Superior temporal gyrus (tissue), 1 donor: ENCODE data around the gene MBP.

Experiments
- DNase-seq: peaks from one replicate; pipeline ENCODE4 v3.0.0-alpha.2; 2016; ENCODE audit errors: extremely low spot score

Gene MBP

GRCh38 chr18:76988827-76989646 lies 143.5 kb downstream of the MBP start:
- DNase-seq: no peak

DNA sequence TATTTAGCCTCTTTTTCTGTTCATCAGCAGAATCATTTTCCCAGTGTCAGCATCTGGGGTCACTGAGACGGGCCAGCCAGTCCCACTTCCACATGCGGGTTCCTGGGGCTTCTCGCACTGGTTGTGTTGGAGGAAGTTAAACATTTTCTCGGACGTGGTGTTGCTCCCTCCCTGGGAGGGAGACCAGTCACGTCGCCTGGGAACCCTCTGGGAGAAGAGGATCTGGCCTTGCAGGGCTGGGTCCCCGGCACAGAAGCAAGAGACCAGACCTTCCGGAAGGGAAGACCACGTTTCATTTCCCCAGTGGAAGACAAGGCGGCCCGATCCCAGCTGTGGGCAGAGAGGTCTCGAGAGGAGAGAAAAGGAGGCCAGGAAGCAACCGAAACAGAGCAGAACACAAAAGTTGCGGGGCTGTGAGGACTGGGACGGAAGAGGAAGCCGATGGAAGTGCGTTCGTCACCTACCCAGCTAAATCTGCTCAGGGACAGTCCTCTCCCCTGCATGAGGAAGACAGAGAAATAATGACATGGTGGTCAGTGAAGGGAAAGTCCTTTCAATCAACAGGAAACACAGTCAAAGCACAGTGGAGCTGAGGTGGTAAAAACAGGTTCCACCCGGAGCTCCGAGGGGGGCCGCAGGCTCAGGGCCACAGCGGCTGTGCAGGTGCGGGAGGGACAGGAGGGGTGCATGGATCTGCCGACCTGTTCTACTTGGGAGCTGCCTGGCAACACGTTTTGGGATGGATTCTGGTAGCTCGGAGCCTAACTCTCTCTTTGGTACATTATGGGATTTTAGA lies 144.4 kb downstream of the MBP start:
- no peak for DNase-seq

GRCh38 chr18:76986406-76986805 lies 146.2 kb downstream of the MBP start:
- DNase-seq: no peak

DNA sequence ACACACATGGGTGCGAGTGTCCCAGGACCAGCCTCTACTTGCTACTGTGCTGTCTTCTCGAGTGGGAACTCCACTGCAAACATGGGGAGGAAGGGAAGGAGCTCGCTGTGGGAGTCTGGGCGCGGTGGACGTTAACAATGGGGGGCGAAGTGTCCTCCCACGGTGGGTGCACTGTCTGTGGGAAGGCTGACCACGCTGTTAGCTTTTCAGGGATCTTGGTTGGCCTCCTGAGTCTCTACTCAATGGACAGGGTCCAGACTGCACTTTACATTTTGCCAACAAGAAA lies 146.7 kb downstream of the MBP start:
- no peak for DNase-seq

GRCh38 chr18:76985156-76985950 lies 147.2 kb downstream of the MBP start:
- no peak for DNase-seq

DNA sequence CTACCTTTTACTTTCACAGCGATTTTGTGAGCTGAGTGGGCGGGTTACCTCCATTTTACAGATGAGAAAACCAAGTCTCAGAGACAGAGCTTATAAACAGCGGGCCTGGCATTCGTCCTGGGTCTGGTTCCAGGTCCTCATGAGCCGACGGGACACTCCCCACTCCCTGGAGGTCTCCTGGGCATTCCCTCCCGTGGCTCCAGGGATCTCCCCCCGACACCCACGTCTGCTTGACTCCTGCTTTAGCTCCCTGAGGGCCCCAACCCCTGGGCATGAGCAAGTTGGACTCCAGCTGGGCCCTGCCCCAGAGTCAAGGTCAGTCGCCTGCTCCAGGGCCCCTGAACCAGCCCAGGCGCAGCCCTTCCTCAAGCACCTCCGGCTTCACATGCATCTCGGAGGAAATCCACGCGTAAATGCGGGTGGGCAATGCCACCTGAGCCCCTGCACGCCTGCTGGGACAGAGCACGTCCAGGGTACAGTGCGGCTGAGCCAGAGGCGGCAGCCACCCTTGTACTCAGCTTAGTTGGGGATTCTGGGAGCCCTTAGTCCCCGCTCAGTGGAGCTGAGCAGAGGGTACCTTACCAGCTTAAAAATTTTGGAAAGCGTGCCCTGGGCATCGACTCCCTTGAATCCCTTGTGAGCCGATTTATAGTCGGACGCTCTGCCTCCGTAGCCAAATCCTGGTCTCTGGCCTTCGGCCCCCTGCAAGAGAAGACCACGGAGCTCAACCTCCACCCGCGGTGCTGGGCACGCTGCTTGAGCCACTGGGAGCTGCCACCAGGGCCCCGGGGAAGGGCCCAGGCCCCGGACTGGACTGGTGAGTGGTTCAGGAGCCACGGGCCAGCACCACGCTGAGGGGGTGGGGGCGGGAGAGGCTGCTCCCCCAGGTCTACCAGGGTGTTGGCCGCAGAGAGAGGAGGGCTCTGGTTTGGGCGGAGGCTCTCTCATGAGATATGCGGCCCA lies 148.1 kb downstream of the MBP start:
- no peak for DNase-seq

- DNase-seq: no peak
Observed at GRCh38 chr18:76983613-76984051, 149.0 kb downstream of the MBP start.

DNA sequence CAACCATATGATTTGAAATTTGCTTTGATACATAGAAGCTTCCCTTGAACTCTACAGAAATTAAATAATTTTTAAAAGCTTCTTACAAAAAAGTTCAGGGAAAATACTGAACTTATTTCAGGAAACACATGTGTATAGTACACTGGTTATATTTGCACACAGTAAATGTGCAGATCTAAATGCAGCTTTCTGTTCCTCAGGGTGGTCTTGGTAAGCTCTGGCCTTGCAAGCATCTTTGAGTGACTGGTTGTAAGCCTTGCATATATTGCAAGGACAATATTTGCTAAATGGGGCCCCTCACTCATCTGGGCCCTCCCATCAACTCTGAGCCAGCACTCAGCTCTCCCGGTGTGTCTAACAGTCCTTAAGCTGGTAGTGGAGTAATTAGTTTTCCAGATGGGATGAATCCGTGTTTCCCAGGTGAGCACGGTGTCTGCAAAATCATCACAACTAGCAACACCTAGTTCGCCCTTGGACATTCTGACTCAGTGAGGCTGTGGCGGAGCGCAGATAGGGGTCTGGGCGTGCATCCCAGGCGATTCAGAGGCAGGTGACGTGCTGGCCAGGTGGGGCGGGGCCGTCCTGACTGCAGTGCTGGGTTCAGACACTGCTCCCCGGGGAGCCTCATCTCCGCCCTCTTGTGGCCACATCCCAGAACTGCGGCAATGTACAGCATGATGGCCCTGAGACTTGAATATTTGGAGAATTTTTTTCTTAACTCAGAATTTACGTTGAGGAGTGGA lies 149.6 kb downstream of the MBP start:
- DNase-seq: peak; percentile 88

- DNase-seq: peak; percentile 14
Observed at GRCh38 chr18:76982038-76982437, 150.5 kb downstream of the MBP start.

- no peak for DNase-seq
Observed at GRCh38 chr18:76981396-76981968, 151.1 kb downstream of the MBP start.

DNA sequence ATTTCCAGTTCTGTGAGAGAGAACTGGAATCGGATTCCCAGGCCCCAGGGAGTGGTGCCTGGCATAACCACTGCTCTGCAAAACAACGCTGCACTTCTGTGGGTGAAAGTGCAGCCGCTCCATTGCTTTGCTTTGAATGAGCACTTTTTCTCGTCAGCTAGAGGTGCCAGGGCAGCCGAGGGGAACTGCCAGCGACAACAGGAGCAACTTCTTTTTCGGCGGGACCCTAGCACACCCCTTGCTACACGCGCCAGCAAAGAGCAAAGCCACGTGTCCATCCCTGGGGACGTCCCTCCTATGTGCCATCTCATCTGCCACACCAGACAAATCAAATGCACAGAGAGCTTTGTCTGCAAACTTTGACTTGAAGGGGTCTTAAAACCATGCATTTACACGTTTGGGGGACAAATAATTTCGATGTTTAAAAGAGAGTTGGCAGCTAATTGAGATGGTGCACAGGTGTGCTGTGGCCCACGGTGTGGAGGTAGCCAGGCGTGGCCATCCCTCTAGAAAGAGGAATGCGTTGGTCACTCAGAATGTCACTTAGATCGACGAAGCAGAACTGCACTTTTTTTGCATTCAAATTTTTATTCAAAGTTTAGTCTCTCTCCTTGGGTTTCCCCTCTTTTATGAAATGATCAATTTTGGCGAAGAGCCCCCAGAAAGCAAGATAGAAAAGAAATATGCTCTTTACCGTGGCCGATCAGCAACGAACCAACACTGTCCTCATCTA lies 151.8 kb downstream of the MBP start:
- peak; percentile 22 for DNase-seq

GRCh38 chr18:76979906-76980305 lies 152.7 kb downstream of the MBP start:
- no peak for DNase-seq

GRCh38 chr18:76979111-76979751 lies 153.4 kb downstream of the MBP start:
- DNase-seq: peak; percentile 28

- DNase-seq: peak; percentile 24
Observed at GRCh38 chr18:76978616-76979015, 154.0 kb downstream of the MBP start.

DNA sequence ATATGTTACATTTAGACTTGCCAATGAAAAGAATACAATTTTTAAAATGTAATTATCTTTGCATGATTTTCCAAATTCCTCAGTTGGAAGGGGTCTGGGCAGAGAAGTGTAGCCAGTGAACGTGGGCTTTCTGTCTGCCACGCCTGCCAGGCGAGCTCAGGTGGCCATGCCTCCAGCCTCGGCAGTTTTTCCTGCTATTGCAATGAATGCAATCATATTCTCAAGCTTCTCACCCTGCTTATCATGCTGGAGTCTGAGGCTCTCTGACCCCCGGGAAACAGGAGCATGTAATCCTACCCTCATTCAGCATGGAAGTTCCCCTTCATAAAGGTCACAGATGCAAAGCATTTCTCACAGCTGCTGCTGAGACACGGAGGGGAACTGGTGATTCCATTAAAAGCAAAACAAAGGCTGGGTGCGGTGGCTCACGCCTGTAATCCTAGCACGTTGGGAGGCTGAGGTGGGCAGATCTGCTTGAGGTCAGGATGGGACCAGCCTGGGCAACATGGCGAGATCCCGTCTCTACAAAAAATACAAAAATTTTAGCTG lies 154.8 kb downstream of the MBP start:
- no peak for DNase-seq

DNA sequence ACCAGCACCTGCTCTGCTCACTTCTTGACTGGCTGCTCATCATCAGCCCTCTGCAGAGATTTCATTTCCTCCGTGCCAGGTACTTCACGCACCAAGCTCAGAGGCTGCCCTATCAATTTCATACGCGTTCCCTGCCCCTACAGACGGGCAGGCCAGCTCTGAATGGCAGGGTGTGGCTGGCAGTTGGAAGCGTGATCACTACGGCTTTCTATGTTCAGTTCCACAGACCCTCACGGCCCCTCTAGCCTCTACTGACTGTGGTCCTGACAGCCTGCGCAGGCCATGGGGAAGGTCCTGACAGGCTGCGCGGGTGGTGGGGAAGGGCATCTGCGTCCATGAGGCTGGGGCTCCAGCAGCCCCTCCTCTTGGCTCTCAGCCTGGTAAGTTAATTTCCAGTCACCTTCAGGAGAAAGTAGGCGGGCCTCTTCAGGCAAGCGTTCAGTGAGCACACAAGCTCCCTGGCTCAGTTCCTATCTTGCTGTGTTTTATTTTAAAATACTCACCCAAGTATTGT lies 155.4 kb downstream of the MBP start:
- DNase-seq: peak; percentile 63

DNA sequence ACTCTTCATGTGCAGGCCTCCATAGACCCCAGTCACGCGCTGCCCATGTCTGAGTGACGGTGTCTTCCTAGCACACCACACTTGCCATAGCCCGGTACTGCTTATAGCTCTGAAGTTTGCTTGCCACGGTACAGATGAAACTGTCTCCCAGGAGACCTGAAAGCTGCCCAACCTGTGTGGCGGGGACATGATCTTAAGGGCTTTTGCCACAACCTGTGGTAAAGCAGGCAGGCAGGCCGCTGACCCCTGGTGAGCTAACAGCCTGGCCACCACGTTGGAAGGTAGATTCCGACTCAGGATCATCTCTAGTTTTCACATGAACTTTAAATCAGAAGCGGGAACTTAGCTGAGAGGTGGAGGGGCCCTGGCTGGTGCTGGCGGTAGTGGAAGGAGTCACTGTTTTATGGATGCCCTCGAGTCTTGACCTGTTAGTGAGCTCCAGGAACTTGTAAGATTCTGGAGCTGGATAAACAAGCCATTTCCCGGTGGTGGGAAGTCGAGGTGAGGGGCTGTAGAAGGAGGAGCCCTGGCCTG lies 156.9 kb downstream of the MBP start:
- no peak for DNase-seq

DNA sequence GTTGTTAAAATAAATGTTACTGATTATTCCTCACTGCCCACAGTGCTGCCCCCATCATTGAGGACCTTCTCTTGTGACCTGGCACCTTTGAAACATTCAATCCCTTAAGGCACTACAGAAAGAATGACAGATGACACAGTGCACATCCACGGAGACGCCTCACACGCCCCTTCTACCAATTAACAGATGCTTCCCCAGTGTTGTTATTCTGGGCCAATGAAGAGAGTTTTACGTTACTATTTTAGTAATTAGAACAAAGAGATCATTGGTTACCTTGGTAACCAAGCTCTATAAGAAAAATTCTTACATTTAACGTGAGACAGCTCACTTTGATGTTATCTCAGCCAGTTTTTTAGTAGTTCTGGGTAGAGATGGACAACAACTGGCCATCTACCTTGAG lies 158.2 kb downstream of the MBP start:
- peak; percentile 44 for DNase-seq
